SK-N-SH (cell line): ENCODE data around the gene NEUROD1.

Experiments
- CTCF ChIP-seq: fragments of 200-600 bp; sonication (generic); IDR thresholded peaks from 2 replicates; pipeline ENCODE4 v1.6.1; 2017; ENCODE audit warnings: antibody characterized with exemption, mild to moderate bottlenecking, moderate library complexity
- EP300 ChIP-seq, 2 experiments: IDR thresholded peaks; 2 replicates each; pipeline versions ENCODE4 v1.4.0 to v1.6.1; 2012; ENCODE audit warnings: borderline replicate concordance in 1 of 2, low read depth in 1 of 2, low read length in 1 of 2
- FOXM1 ChIP-seq: IDR thresholded peaks from 2 replicates; pipeline ENCODE4 v1.4.0; 2012; ENCODE audit warnings: low read depth, mild to moderate bottlenecking
- GABPA ChIP-seq: IDR thresholded peaks from 2 replicates; pipeline ENCODE4 v1.4.0; 2012; ENCODE audit warnings: low read depth, mild to moderate bottlenecking
- NFIC ChIP-seq: IDR thresholded peaks from 2 replicates; pipeline ENCODE4 v1.4.0; 2012; ENCODE audit warnings: borderline replicate concordance
- POLR2AphosphoS5 ChIP-seq: IDR thresholded peaks from 2 replicates; pipeline ENCODE4 v1.6.1; 2012; ENCODE audit warnings: low read depth, low read length
- REST ChIP-seq: IDR thresholded peaks from 2 replicates; pipeline ENCODE4 v1.6.1; 2012; ENCODE audit warnings: mild to moderate bottlenecking, low read depth, low read length, moderate library complexity
- USF1 ChIP-seq: IDR thresholded peaks from 2 replicates; pipeline ENCODE4 v1.4.0; 2012; ENCODE audit warnings: low read depth, borderline replicate concordance
- USF2 ChIP-seq: fragments of 150-350 bp; IDR thresholded peaks from 2 replicates; pipeline ENCODE4 v1.6.1; 2017; ENCODE audit warnings: antibody characterized with exemption, low read length, low read depth, borderline replicate concordance
- YY1 ChIP-seq: IDR thresholded peaks from 2 replicates; pipeline ENCODE4 v1.4.0; 2012; ENCODE audit warnings: low read depth, mild to moderate bottlenecking

GRCh38 chr2:181662287-181662686, 18.0 kb downstream of the NEUROD1 start:
- no peak for TF ChIP-seq CTCF
- no peak for TF ChIP-seq YY1
- TF ChIP-seq USF1: no peak
- no peak for TF ChIP-seq GABPA
- TF ChIP-seq FOXM1: no peak
- TF ChIP-seq NFIC: no peak
- no peak for TF ChIP-seq REST
- no peak for TF ChIP-seq POLR2AphosphoS5
- no peak for TF ChIP-seq USF2
- no peak for TF ChIP-seq EP300 (IDR thresholded peaks at IDR 0.05; ENCODE audit: borderline replicate concordance in 1 of 2, low read depth in 1 of 2, low read length in 1 of 2)
